Posterior vena cava (tissue), 2 donors: ENCODE results near the gene LPCAT4. TPM values are rescaled to one million over a fixed set of nuclear protein-coding genes. Genes with fewer than 3 reads are reported as not detected.
"Not testable (repeated sequence)": the region's sequence is repeated elsewhere in the genome, so short reads cannot be mapped to it uniquely, and the experiment has no call there.

Source experiments
- DNase-seq: peaks from one replicate; pipeline ENCODE4 v3.0.0-alpha.2; 2020; ENCODE audit warnings: low spot score
- intact Hi-C, 2 donors: fragments of 100-400 bp; cut with DNase I; formaldehyde crosslinking; loops; one replicate each; pipeline versions ENCODE4 v1.14.1 to v1.14.2; 2022 to 2023
- total RNA-seq, 2 donors: library from RNA; stranded (reverse); fragmentation: NEBNext Ultra II Directional; extraction: Animal tissue kit (Norgen Biotek cat#: 25700); gene quantifications; one replicate each; pipeline ENCODE4 v1.2.1, GENCODE V29; 2021
- donor health status: DM: yes; HTN: yes; CAD: no.
- donor health status: DM: yes; HTN: yes; CAD: no.

The LPCAT4 gene
- total RNA-seq, 2 donors from 2014 or later, result 26.7 to 35.4 TPM

GRCh38 chr15:34365091-34365825 is 1.7 kb downstream of the LPCAT4 start:
- intact Hi-C loops, result loop anchor here in 1 of 2 donors (10.0 kb wide), 1 partner anchor 120 kb away; no protein-coding TSS in a partner anchor

GRCh38 chr15:34364041-34364440 is 3.0 kb downstream of the LPCAT4 start:
- intact Hi-C loops, result loop anchor here in 1 of 2 donors (10.0 kb wide), 1 partner anchor 119 kb away; no protein-coding TSS in a partner anchor
- no peak for DNase-seq

More at GRCh38 chr15:34365091-34365825, 1.7 kb downstream of the LPCAT4 start:
- DNase-seq, result no peak

GRCh38 chr15:34362047-34362773 is 4.8 kb downstream of the LPCAT4 start:
- intact Hi-C loops, result loop anchor here in 1 of 2 donors (10.0 kb wide), 1 partner anchor 117 kb away; no protein-coding TSS in a partner anchor
- DNase-seq, result no peak

GRCh38 chr15:34361278-34361677 is 5.7 kb downstream of the LPCAT4 start:
- intact Hi-C loops, result loop anchor here in 1 of 2 donors (10.0 kb wide), 1 partner anchor 116 kb away; no protein-coding TSS in a partner anchor
- no peak for DNase-seq

GRCh38 chr15:34360298-34360697 is 6.7 kb downstream of the LPCAT4 start:
- no peak for DNase-seq
- intact Hi-C loops, result loop anchor here in 1 of 2 donors (10.0 kb wide), 1 partner anchor 115 kb away; no protein-coding TSS in a partner anchor

GRCh38 chr15:34359416-34359815 is 7.6 kb downstream of the LPCAT4 start:
- no peak for DNase-seq
- intact Hi-C loops, result no loop called here

GRCh38 chr15:34358948-34359347 is 8.0 kb downstream of the LPCAT4 start:
- intact Hi-C loops, result no loop called here
- no peak for DNase-seq

- no peak for DNase-seq
- intact Hi-C loops, result no loop called here
These were observed 8.6 kb downstream of the LPCAT4 start for GRCh38 chr15:34358367-34358766.

GRCh38 chr15:34357653-34358052 is 9.3 kb downstream of the LPCAT4 start:
- intact Hi-C loops, result no loop called here
- DNase-seq, result no peak

GRCh38 chr15:34355241-34355640 is 11.8 kb downstream of the LPCAT4 start:
- intact Hi-C loops, result no loop called here

GRCh38 chr15:34354286-34354685 is 12.7 kb downstream of the LPCAT4 start:
- DNase-seq, result no peak
- intact Hi-C loops, result no loop called here

More at GRCh38 chr15:34355241-34355640, 11.8 kb downstream of the LPCAT4 start:
- no peak for DNase-seq

GRCh38 chr15:34353627-34354026 is 13.4 kb downstream of the LPCAT4 start:
- no peak for DNase-seq
- intact Hi-C loops, result no loop called here

GRCh38 chr15:34352996-34353395 is 14.0 kb downstream of the LPCAT4 start:
- DNase-seq, intact Hi-C loops: not testable (repeated sequence)

GRCh38 chr15:34349769-34350168 is 17.2 kb downstream of the LPCAT4 start:
- intact Hi-C loops, result no loop called here

GRCh38 chr15:34348735-34349300 is 18.2 kb downstream of the LPCAT4 start:
- DNase-seq, result no peak
- intact Hi-C loops, result no loop called here

More at GRCh38 chr15:34349769-34350168, 17.2 kb downstream of the LPCAT4 start:
- DNase-seq, result no peak

GRCh38 chr15:34347951-34348638 is 18.9 kb downstream of the LPCAT4 start:
- DNase-seq, result no peak
- intact Hi-C loops, result no loop called here

- peak; percentile 97 for DNase-seq
- intact Hi-C loops, result no loop called here
These were observed 24.0 kb downstream of the LPCAT4 start, which contains the start of the genes NOP10 and NUTM1 for GRCh38 chr15:34342737-34343575. Gene NOP10, minus strand, starts transcription at chr15:34343136. Its CDS starts 63 bp downstream, at chr15:34343073. Gene NUTM1, plus strand, starts transcription at chr15:34343315. Its CDS starts 382 bp downstream, at chr15:34343697.

- intact Hi-C loops, result not testable (repeated sequence)
- DNase-seq, result peak; percentile 66
These were observed 24.7 kb downstream of the LPCAT4 start for GRCh38 chr15:34342213-34342736.
